Osteoblast (primary cell): ENCODE measurements around the gene NPAS3. TPM values are rescaled to one million over a fixed set of nuclear protein-coding genes. Genes with fewer than 3 reads are reported as not detected.

Source experiments
- DNase-seq: peaks from one replicate; pipeline ENCODE4 v3.0.0; 2011; ENCODE audit warnings: low spot score, mixed read lengths; ENCODE audit not compliant: insufficient read length; ENCODE audit errors: missing footprints
- H2AFZ ChIP-seq: 2 replicates; pipeline ENCODE4 v1.6.0; 2011; ENCODE audit warnings: mild to moderate bottlenecking, low read length
- H3K27ac ChIP-seq: 2 replicates; pipeline ENCODE4 v1.5.1; 2011; ENCODE audit warnings: mild to moderate bottlenecking, low read depth, low read length, moderate library complexity
- H3K27me3 ChIP-seq: 2 replicates; pipeline ENCODE4 v1.6.0; 2012; ENCODE audit warnings: mild to moderate bottlenecking, control low read depth, inconsistent platforms, low read length, moderate library complexity; ENCODE audit not compliant: insufficient read depth
- H3K36me3 ChIP-seq: 2 replicates; pipeline ENCODE4 v1.5.1; 2011; ENCODE audit warnings: mild to moderate bottlenecking, low read length, control low read depth, moderate library complexity; ENCODE audit not compliant: insufficient read depth
- H3K4me1 ChIP-seq: 2 replicates; pipeline ENCODE4 v1.5.1; 2011; ENCODE audit warnings: mild to moderate bottlenecking, low read length, control low read depth, moderate library complexity; ENCODE audit not compliant: insufficient read depth
- H3K4me2 ChIP-seq: 2 replicates; pipeline ENCODE4 v1.6.0; 2011; ENCODE audit warnings: mild to moderate bottlenecking, low read length; ENCODE audit not compliant: insufficient read depth
- H3K4me3 ChIP-seq: fragments of 200-600 bp; sonication (generic); 3 replicates; pipeline ENCODE4 v1.5.1; 2012; ENCODE audit warnings: mild to moderate bottlenecking, low read length, inconsistent platforms; ENCODE audit not compliant: insufficient read depth
- H3K79me2 ChIP-seq: 2 replicates; pipeline ENCODE4 v1.6.0; 2012; ENCODE audit warnings: mild to moderate bottlenecking, low read length, control low read depth, inconsistent platforms; ENCODE audit not compliant: insufficient read depth
- H3K9me3 ChIP-seq: 2 replicates; pipeline ENCODE4 v1.5.1; 2011; ENCODE audit warnings: low read depth, low read length, control low read depth
- H4K20me1 ChIP-seq: 2 replicates; pipeline ENCODE4 v1.6.0; 2012; ENCODE audit warnings: mild to moderate bottlenecking, low read length, control low read depth; ENCODE audit not compliant: insufficient read depth
- total RNA-seq: library from RNA; depleted of rRNA; stranded (reverse); fragments of >200 nt; gene quantifications from 2 replicates; pipeline ENCODE4 v1.2.3, GENCODE V29; 2012
- TF ChIP-seq, protein P1 (sequence below): IDR thresholded peaks from 2 replicates; pipeline ENCODE4 v1.5.1; 2011; ENCODE audit warnings: mild to moderate bottlenecking, low read depth, low read length, moderate library complexity; ENCODE audit errors: extremely low read depth

NPAS3 gene
- total RNA-seq, 1 donor, result 0.72 TPM

DNA sequence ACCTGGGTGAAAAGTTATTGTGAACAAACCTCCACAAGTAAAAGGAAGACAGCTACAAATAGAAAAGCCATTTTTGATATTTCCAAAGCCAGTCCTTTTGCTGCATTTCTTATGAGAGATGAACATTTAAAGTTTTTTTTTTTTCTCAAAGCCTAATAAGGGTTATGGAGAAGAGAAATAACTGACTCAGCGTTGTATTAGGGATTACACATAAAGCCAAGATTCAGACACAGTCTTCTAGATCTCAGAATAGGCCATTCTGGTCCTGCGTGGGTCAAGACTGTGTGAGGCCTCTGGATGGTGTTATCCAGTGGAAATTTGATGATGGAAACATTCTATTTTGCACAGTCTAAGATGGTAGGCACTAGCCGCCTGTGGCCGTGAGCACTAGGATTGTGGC is 552.4 kb downstream of the NPAS3 start:
- no peaks in the 10 kb centered on the region for H3K36me3 ChIP-seq
- peaks cover 13% of the 10 kb centered on the region for H3K27me3 ChIP-seq
- H3K79me2 ChIP-seq, result no peaks in the 10 kb centered on the region
- no peak overlapping the region for H3K27ac ChIP-seq
- H2AFZ ChIP-seq, result no peak overlapping the region
- DNase-seq, result no peak
- H3K9me3 ChIP-seq, result no peaks in the 10 kb centered on the region
- H3K4me2 ChIP-seq, result no peak overlapping the region
- TF ChIP-seq, protein P1, sequence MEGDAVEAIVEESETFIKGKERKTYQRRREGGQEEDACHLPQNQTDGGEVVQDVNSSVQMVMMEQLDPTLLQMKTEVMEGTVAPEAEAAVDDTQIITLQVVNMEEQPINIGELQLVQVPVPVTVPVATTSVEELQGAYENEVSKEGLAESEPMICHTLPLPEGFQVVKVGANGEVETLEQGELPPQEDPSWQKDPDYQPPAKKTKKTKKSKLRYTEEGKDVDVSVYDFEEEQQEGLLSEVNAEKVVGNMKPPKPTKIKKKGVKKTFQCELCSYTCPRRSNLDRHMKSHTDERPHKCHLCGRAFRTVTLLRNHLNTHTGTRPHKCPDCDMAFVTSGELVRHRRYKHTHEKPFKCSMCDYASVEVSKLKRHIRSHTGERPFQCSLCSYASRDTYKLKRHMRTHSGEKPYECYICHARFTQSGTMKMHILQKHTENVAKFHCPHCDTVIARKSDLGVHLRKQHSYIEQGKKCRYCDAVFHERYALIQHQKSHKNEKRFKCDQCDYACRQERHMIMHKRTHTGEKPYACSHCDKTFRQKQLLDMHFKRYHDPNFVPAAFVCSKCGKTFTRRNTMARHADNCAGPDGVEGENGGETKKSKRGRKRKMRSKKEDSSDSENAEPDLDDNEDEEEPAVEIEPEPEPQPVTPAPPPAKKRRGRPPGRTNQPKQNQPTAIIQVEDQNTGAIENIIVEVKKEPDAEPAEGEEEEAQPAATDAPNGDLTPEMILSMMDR, result no peak
- no peak overlapping the region for H3K4me3 ChIP-seq
- H3K4me1 ChIP-seq, result no peaks in the 10 kb centered on the region
- no peaks in the 10 kb centered on the region for H4K20me1 ChIP-seq

DNA sequence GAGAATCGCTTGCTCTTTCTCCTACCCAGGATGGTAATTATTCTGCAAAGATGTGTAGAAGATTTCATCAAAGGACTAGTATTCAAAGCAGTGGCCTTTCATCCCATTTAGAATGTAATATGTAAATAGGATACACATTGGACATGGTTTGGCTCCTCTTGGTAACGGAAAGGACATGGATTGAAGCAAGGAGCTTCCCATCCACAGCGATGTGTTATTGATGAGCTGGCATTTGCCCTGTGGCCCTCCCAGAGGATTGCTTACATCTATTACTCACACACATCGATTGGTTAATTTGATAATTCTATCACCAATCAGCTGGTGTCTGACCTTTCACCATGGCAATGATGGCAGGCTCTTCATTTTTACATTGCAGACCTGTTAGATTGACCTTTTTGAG is 553.8 kb downstream of the NPAS3 start:
- Histone ChIP-seq H3K4me3 (no peak overlapping the region), H3K4me1 (no peaks in the 10 kb centered on the region), H3K27ac (no peak overlapping the region), H4K20me1 (no peaks in the 10 kb centered on the region), H3K36me3 (no peaks in the 10 kb centered on the region), H3K9me3 (no peaks in the 10 kb centered on the region), H2AFZ (no peak overlapping the region), H3K27me3 (peaks cover 13% of the 10 kb centered on the region), H3K4me2 (no peak overlapping the region), H3K79me2 (no peaks in the 10 kb centered on the region)
- TF ChIP-seq, protein P1, result no peak
- DNase-seq, result no peak

DNA sequence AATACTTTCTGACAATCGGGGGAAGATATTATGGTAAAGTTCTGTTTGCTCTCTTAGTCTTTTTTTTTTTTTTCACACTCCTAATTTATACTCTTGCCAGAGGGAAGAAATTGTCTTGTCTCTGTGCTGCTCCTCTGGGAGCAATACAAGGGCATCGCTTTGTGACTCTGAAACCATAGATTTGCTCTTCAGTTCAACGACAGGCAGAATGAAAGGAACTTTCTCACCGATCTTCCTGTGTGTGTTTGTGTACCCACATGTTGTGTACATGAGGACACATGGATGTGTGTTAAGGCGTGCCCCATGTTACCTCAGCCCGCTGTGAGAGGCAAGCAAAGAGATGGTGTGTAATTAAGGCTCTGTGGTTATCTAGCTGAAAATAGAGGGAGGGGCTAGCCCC is 554.6 kb downstream of the NPAS3 start:
- Histone ChIP-seq H3K36me3 (no peaks in the 10 kb centered on the region), H3K4me2 (no peak overlapping the region), H4K20me1 (no peaks in the 10 kb centered on the region), H3K79me2 (no peaks in the 10 kb centered on the region), H3K4me1 (no peaks in the 10 kb centered on the region), H3K27ac (no peak overlapping the region), H3K27me3 (peaks cover 13% of the 10 kb centered on the region), H2AFZ (no peak overlapping the region), H3K9me3 (no peaks in the 10 kb centered on the region), H3K4me3 (no peak overlapping the region)
- DNase-seq, result no peak
- TF ChIP-seq, protein P1, result no peak

DNA sequence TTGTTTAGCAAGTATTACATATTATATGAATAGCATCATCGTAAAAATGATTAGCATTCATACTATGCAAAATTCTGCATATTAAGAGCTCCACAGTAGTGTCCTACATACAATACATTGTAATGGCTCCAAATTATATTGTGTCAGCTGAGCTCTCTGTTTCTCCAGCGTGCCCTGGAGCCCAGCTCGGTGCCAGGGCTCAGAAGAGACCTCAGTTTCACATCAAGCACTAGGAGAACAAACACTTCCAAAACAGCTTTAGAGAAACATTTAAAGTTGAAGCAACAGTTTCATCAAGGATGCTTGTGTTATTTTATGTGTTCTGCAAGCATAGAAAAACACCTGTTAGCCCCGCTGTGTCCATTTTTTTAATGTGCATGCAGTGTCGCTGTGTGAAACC is 555.3 kb downstream of the NPAS3 start:
- H3K79me2 ChIP-seq, result no peaks in the 10 kb centered on the region
- no peaks in the 10 kb centered on the region for H3K9me3 ChIP-seq
- peaks cover 13% of the 10 kb centered on the region for H3K27me3 ChIP-seq
- H3K27ac ChIP-seq, result no peak overlapping the region
- H3K4me1 ChIP-seq, result no peaks in the 10 kb centered on the region
- no peaks in the 10 kb centered on the region for H4K20me1 ChIP-seq
- H2AFZ ChIP-seq, result no peak overlapping the region
- no peaks in the 10 kb centered on the region for H3K36me3 ChIP-seq
- no peak overlapping the region for H3K4me3 ChIP-seq
- no peak overlapping the region for H3K4me2 ChIP-seq
- no peak for DNase-seq
- TF ChIP-seq, protein P1, result no peak
